B cell (primary cell): Measurements from ENCODE around the gene LAMA1. TPM values are rescaled to one million over a fixed set of nuclear protein-coding genes. Genes with fewer than 3 reads are reported as not detected.

ENCODE experiments used
- ATAC-seq: fragments of 200-7000 bp; cut with Tn5 transposase; one replicate; pipeline ENCODE4 v1.10.0; 2021; ENCODE audit warnings: low read depth, mild to moderate bottlenecking, moderate number of reproducible peaks, moderate library complexity
- CTCF ChIA-PET: fragments of 350-600 bp; sonication (Branson Sonifier 250); formaldehyde crosslinking; loops from one replicate; lab custom pipeline; 2021; ENCODE audit warnings: antibody characterized with exemption, inconsistent platforms; lab: Charles Lee
- POLR2A ChIA-PET: fragments of 350-600 bp; sonication (Branson Sonifier 250); formaldehyde crosslinking; loops from one replicate; lab custom pipeline; 2021; ENCODE audit warnings: antibody characterized with exemption; lab: Charles Lee
- DNase-seq: peaks from one replicate; pipeline ENCODE4 v3.0.0; 2013
- H2AFZ ChIP-seq: 2 replicates; pipeline ENCODE4 v1.6.1; 2012; ENCODE audit warnings: mild to moderate bottlenecking, low read depth, low read length; ENCODE audit not compliant: insufficient read depth, poor library complexity, severe bottlenecking
- H3K27ac ChIP-seq, 2 donors: 1 replicate in 1 of 2; 2 replicates in 1 of 2; pipeline ENCODE4 v1.5.1; 2012 to 2013; ENCODE audit warnings: low read length in 2 of 2, mild to moderate bottlenecking in 2 of 2, moderate library complexity in 1 of 2
- H3K27me3 ChIP-seq, 4 experiments: fragments of 200-600 bp in 1 of 4; sonication (generic) in 1 of 4; replicated peaks in 1 of 4; 1 replicate in 2 of 4; 2 replicates in 2 of 4; pipeline versions ENCODE4 v1.6.1 to v1.7.0; 2013 to 2016; ENCODE audit warnings: low read length in 3 of 4, mild to moderate bottlenecking in 2 of 4, mixed read lengths in 1 of 4, moderate library complexity in 1 of 4; ENCODE audit not compliant: insufficient read depth in 4 of 4, control insufficient read depth in 3 of 4; ENCODE audit errors: control extremely low read depth in 1 of 4
- H3K36me3 ChIP-seq, 2 experiments: replicated peaks in 1 of 2; 1 replicate in 1 of 2; 2 replicates in 1 of 2; pipeline versions ENCODE4 v1.6.1 to v1.7.1; 2013; ENCODE audit warnings: low read length in 1 of 2; ENCODE audit not compliant: insufficient read depth in 2 of 2, control insufficient read depth in 1 of 2; ENCODE audit errors: control extremely low read depth in 1 of 2, extremely low read depth in 1 of 2
- H3K4me1 ChIP-seq, 2 donors: fragments of 200-600 bp in 1 of 2; sonication (generic) in 1 of 2; 1 replicate in 1 of 2; 2 replicates in 1 of 2; pipeline versions ENCODE4 v1.5.1 to v1.6.1; 2013 to 2017; ENCODE audit warnings: low read length in 2 of 2; ENCODE audit not compliant: control insufficient read depth in 2 of 2, insufficient read depth in 2 of 2
- H3K4me2 ChIP-seq: replicated peaks from 2 replicates; pipeline ENCODE3; 2012; ENCODE audit warnings: mild to moderate bottlenecking, low read depth, low read length; ENCODE audit not compliant: poor library complexity, severe bottlenecking
- H3K4me3 ChIP-seq, 5 experiments: fragments of 200-600 bp in 1 of 5; sonication (generic) in 1 of 5; 1 replicate in 3 of 5; 2 replicates in 2 of 5; pipeline versions ENCODE4 v1.5.1 to v1.7.0; 2011 to 2016; ENCODE audit warnings: low read length in 4 of 5, mild to moderate bottlenecking in 4 of 5, low read depth in 2 of 5, control low read depth in 1 of 5, moderate library complexity in 1 of 5; ENCODE audit not compliant: insufficient read depth in 1 of 5; ENCODE audit errors: control extremely low read depth in 1 of 5, extremely low read depth in 1 of 5
- H3K79me2 ChIP-seq: fragments of 200-600 bp; sonication (generic); one replicate; pipeline ENCODE4 v1.6.0; 2016; ENCODE audit warnings: low read length; ENCODE audit not compliant: control insufficient read depth, insufficient read depth
- H3K9ac ChIP-seq: fragments of 200-600 bp; sonication (generic); 2 replicates; pipeline ENCODE4 v1.6.1; 2017; ENCODE audit warnings: mild to moderate bottlenecking, low read length, moderate library complexity
- H3K9me3 ChIP-seq, 3 donors: one replicate each; pipeline versions ENCODE4 v1.6.1 to v1.7.1; 2013; ENCODE audit warnings: low read length in 2 of 3; ENCODE audit not compliant: control insufficient read depth in 2 of 3, insufficient read depth in 1 of 3; ENCODE audit errors: control extremely low read depth in 1 of 3
- H4K20me1 ChIP-seq: 2 replicates; pipeline ENCODE4 v1.6.0; 2012; ENCODE audit warnings: mild to moderate bottlenecking, low read length; ENCODE audit not compliant: insufficient read depth, control insufficient read depth, poor library complexity, severe bottlenecking
- H3K27ac Mint-ChIP-seq: one replicate; pipeline ENCODE4 v1.8.0; 2021; ENCODE audit warnings: mixed read lengths
- H3K27me3 Mint-ChIP-seq: one replicate; pipeline ENCODE4 v1.8.0; 2021; ENCODE audit warnings: mixed read lengths
- H3K4me1 Mint-ChIP-seq: one replicate; pipeline ENCODE4 v1.8.0; 2021; ENCODE audit warnings: mixed read lengths
- H3K4me3 Mint-ChIP-seq: one replicate; pipeline ENCODE4 v1.8.0; 2021; ENCODE audit warnings: mixed read lengths
- H3K9me3 Mint-ChIP-seq: one replicate; pipeline ENCODE4 v1.8.0; 2022; ENCODE audit warnings: mixed read lengths; ENCODE audit not compliant: insufficient read depth
- EZH2 ChIP-seq: IDR thresholded peaks from 2 replicates; pipeline ENCODE4 v1.6.1; 2012; ENCODE audit warnings: borderline replicate concordance, low read depth, mild to moderate bottlenecking, moderate library complexity, low read length; ENCODE audit not compliant: insufficient read depth, poor library complexity, severe bottlenecking
- WGBS: methylation state at CpG from one replicate; pipeline ENCODE4 v1.1.5; 2013; ENCODE audit warnings: missing lambda C conversion rate; ENCODE audit not compliant: insufficient coverage; 5-methylcytosine and 5-hydroxymethylcytosine counted together
- intact Hi-C: fragments of 100-400 bp; cut with micrococcal nuclease; formaldehyde crosslinking; loops from one replicate; pipeline ENCODE4 v1.10.0; 2022
- polyA plus RNA-seq: library from polyadenylated mRNA; depleted of rRNA; stranded (reverse); fragments of >200 nt; gene quantifications from 2 replicates; pipeline ENCODE4 v1.2.3, GENCODE V29; 2012
- total RNA-seq, 2 donors: library from RNA; stranded (reverse); fragments of 120-200 nt in 1 of 2; gene quantifications; 1 replicate in 1 of 2; 2 replicates in 1 of 2; pipeline versions ENCODE4 v1.2.3 to v1.2.4, GENCODE V29; 2013 to 2022
- TF ChIP-seq, protein P1 (sequence below): fragments of 200-600 bp; IDR thresholded peaks from one replicate; pipeline ENCODE4 v1.8.0; 2022; ENCODE audit warnings: antibody characterized with exemption, mild to moderate bottlenecking

Gene LAMA1
- total and polyA plus RNA-seq, 2 donors (not counting 1 experiment from before 2014, with no cell fraction given), result not detected

DNA sequence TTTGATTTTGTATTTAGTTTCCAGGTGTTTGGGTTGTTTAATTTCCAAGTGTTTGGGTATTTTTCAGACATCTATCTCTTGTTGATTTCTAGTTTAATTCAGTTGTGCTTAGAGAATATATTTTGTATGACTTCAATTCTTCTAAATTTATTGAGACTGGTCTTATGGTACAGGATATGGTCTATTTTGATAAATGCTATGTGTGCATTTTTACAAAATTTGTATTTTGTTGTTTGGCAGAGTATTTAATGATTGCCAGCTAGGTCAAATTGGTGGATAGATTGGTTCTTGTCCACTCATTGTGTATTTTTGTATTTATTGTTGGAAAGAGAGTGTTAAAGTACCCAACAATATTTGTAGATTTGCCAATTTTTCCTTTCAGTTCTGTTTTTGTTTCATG is 23.7 kb upstream of the LAMA1 start:
- Mint-ChIP-seq H3K27ac (no peak overlapping the region), H3K9me3 (no peaks in the 10 kb centered on the region), H3K27me3 (no peaks in the 10 kb centered on the region), H3K4me3 (no peak overlapping the region), H3K4me1 (no peaks in the 10 kb centered on the region)
- no peaks in the 10 kb centered on the region for H3K27me3 ChIP-seq
- DNase-seq (no peak), ATAC-seq (no peak)
- H3K27ac ChIP-seq, result no peak overlapping the region
- no peak overlapping the region for H3K9ac ChIP-seq
- CTCF ChIA-PET, result no interaction called here
- no peaks in the 10 kb centered on the region for H3K4me1 ChIP-seq
- no peak overlapping the region for H2AFZ ChIP-seq
- no peak overlapping the region for H3K4me2 ChIP-seq
- peaks cover 0 to 10% (median 0%) of the 10 kb centered on the region in 3 donors for H3K9me3 ChIP-seq
- TF ChIP-seq, protein P1, sequence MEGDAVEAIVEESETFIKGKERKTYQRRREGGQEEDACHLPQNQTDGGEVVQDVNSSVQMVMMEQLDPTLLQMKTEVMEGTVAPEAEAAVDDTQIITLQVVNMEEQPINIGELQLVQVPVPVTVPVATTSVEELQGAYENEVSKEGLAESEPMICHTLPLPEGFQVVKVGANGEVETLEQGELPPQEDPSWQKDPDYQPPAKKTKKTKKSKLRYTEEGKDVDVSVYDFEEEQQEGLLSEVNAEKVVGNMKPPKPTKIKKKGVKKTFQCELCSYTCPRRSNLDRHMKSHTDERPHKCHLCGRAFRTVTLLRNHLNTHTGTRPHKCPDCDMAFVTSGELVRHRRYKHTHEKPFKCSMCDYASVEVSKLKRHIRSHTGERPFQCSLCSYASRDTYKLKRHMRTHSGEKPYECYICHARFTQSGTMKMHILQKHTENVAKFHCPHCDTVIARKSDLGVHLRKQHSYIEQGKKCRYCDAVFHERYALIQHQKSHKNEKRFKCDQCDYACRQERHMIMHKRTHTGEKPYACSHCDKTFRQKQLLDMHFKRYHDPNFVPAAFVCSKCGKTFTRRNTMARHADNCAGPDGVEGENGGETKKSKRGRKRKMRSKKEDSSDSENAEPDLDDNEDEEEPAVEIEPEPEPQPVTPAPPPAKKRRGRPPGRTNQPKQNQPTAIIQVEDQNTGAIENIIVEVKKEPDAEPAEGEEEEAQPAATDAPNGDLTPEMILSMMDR, result no peak
- no peak for TF ChIP-seq EZH2
- H3K36me3 ChIP-seq, result no peaks in the 10 kb centered on the region
- no peaks in the 10 kb centered on the region for H4K20me1 ChIP-seq
- no peaks in the 10 kb centered on the region for H3K79me2 ChIP-seq
- H3K4me3 ChIP-seq, result no peak overlapping the region
- intact Hi-C loops, result no loop called here
- POLR2A ChIA-PET, result no interaction called here

DNA sequence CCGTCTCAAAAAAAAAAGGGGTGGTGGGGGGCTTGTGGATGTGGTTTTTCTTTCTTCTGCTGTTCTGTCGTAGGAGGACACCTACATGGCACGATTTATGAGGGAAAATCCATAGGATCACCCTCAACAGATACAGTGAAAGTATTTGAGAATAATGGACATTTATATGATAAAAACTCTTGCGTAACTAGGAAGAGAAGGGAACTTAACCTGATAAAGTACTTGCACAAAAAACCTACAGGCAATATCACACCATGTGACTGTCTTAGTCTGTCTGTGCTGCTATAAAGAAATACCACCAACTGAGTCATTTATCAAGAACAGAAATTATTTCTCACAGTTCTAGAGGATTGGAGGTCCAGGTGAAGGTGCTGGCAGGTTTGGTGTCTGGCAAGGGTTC is 21.8 kb upstream of the LAMA1 start:
- Mint-ChIP-seq H3K9me3 (no peaks in the 10 kb centered on the region), H3K27ac (no peak overlapping the region), H3K4me1 (no peaks in the 10 kb centered on the region), H3K27me3 (no peaks in the 10 kb centered on the region), H3K4me3 (no peak overlapping the region)
- Histone ChIP-seq H4K20me1 (no peaks in the 10 kb centered on the region), H3K79me2 (no peaks in the 10 kb centered on the region), H3K27me3 (no peaks in the 10 kb centered on the region), H3K4me2 (no peak overlapping the region), H3K9me3 (peaks cover 0 to 9% (median 0%) of the 10 kb centered on the region in 3 donors), H3K4me1 (no peaks in the 10 kb centered on the region), H2AFZ (no peak overlapping the region), H3K36me3 (no peaks in the 10 kb centered on the region), H3K4me3 (no peak overlapping the region), H3K27ac (no peak overlapping the region), H3K9ac (no peak overlapping the region)
- CTCF ChIA-PET, result no interaction called here
- intact Hi-C loops, result no loop called here
- ATAC-seq, result no peak
- DNase-seq, result no peak
- no CpG with 5 or more reads among the region's 4 CpGs for WGBS
- POLR2A ChIA-PET, result no interaction called here
- TF ChIP-seq, protein P1, result no peak
- TF ChIP-seq EZH2, result no peak
